GM21737 (cell line): Measurements from ENCODE around the gene AK2.
"Not testable (repeated sequence)": the region's sequence is repeated elsewhere in the genome, so short reads cannot be mapped to it uniquely, and the experiment has no call there.

Experiments used
- ATAC-seq: cut with Tn5 transposase; IDR thresholded peaks from one replicate; pipeline ENCODE4 v1.9.1; 2021; ENCODE audit warnings: mild to moderate bottlenecking, moderate library complexity; ENCODE audit not compliant: unreplicated experiment

Gene AK2

GRCh38 chr1:33001282-33001681 lies 35.4 kb downstream of the AK2 start:
- no peak for ATAC-seq

DNA sequence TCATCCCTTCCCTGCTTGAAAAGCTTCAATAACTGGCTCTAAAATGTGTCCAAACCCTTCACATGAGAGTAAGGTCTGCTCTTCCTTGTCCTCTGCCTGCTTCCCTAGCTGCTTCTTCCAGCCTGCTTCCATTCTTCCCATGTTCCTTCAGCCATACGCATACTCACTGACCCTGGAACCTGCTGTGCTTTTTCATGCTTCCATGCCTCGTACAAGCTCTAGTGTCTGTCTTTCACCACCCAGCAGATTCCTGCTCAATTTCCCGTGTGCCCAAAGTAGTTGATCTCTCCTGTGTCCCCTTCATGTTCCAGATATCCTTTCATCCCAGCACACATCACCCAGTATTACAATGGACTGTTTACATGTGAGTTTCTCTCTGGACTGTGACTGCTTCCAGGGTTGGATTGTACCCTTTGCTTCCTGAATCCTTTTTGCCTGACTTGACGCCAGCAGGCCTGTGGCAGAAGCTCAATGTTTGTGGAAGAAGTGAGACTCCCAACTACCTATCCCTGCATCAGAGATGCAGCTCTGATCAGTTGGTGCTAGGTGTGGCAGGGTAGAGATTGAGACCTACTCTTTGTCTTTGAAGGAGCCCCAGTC lies 36.2 kb downstream of the AK2 start:
- ATAC-seq: no peak

- no peak for ATAC-seq
Observed at GRCh38 chr1:32998997-32999396, 37.7 kb downstream of the AK2 start.

DNA sequence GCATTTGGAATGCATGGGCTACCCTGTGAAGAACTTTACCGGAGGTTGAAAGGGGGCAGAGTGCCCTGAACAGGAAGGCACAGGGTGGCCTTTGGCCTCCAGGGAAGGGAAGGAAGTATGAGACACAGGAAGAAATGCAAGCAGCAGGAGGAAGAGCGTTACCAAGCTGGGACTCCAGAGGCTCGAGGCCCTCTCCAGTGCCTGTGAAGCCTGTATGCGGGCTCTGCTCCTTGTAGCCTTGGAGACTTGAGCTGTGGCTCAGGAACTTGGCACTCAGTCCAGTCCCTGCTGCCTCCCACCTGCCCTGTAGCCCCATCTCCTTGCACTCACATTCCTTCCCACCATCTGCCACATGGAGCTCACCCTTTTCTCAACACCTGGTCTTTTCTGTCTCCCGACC lies 38.6 kb downstream of the AK2 start:
- ATAC-seq: no peak

DNA sequence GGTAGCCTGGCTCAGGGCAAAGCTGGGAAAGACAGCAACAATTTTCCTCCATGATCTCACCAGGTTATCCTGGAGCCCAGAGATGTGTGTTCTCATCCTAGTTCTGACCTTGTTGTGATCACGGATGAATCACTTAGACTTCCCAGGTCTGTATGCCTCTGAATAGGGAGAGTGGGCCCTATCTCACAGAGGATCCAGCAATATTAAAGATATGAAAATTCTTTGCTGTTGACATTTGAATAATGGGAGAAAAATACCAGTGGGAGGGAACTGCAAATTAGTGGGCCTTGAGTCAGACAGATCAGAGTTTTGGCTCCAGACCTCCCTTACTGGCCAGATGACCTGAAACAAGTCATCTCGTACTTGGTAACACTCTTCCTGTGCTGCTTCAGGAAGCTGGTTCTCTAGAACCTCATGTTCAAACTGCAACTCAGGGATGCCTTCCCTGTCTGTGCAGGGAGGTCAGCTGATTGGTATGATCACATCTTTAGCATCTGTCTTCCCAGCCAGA lies 39.2 kb downstream of the AK2 start:
- ATAC-seq: no peak

GRCh38 chr1:32993324-32993636 lies 43.4 kb downstream of the AK2 start:
- not testable (repeated sequence) for ATAC-seq

DNA sequence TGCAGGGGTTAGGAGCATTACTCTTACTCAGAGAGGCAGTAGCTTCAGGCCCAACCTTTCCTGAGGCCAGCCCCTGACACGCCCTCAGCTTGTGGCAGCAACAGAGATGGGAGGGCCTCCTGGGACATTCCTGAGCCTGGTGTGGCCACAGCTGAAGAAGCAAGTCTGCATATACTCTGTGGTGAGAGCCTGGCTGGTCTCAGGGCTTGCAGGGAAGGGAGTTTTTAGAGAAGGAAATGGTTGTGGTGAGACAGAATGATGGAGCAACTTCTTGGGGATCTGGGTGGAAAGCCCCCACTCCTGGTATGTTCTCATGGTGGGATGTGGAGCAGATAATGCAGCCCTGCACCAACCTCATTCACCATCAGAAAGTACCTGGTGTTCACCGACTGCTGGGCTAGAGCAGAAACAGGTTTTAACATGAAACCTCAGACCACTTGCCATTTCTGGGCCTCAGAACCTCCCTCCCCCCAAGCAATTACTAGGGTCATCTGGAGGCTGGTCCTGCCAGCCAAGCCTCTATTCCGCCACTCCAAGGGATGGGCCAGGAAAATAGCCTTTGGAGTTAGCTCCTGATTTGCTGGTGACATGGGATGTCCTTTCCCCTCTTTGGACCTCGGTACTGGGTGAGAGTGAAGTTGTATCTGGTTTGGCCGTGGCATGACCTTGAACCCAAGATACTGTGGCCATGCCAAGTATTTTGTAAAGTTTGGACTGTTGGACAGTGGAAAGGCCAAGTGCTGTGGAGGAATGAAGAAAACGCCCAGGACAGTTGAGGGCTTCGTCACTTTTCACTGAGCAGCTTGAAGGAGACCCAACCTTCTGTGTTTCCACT lies 44.0 kb downstream of the AK2 start:
- peak; percentile 84 for ATAC-seq

DNA sequence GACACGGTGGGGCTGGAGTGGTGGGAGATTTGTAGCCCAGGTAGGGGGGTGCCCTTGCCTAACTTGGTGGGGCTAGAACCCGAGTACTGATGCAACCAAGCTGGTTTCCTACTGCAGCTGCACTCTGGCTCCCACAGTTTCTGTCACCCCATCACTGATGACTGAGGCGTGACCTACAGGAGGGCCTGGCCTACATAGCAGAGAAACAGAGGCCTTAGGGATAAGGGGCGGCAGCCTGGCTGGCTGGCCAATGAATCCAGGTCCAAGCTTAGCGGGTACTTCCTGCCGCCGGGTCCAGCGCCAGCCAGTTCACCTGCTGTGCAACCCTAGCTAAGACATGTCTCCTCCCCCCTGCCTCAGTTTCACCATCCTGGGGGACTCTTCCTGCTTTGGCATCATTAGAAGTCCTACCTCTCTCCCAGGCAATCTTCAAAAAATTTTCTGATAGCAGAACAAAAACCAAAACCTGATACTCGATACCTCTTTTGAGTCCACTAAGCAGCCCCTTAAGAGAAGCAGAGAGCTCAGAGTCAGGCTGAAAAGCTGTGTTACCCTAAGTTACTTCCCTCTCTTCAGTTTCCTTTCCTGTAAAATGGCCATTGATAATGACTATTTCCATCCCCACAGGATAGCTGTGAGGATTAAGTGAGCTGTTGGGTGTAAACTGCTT lies 44.7 kb downstream of the AK2 start:
- peak; percentile 25 for ATAC-seq

DNA sequence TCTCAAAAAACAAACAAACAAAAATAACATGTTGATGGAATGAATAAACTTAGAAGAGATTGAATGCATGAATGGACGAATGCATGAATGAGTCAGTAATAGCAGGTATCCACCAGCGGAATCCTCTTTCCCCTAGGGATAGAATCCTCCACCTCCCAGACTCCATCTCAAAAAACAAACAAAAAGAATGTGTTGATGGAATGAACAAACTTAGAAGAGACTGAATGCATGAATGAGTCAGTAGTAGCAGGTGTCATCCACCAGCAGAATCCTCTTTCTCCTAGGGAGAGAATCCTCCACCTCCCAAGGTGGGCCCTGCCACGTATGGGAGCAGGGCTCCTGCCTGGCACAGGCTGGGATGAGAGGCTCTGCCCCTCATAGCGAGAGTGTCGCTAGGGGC lies 45.3 kb downstream of the AK2 start:
- ATAC-seq: no peak

GRCh38 chr1:32990887-32991286 lies 45.8 kb downstream of the AK2 start:
- no peak for ATAC-seq

- ATAC-seq: no peak
Observed at GRCh38 chr1:32989160-32990050, 47.3 kb downstream of the AK2 start.

DNA sequence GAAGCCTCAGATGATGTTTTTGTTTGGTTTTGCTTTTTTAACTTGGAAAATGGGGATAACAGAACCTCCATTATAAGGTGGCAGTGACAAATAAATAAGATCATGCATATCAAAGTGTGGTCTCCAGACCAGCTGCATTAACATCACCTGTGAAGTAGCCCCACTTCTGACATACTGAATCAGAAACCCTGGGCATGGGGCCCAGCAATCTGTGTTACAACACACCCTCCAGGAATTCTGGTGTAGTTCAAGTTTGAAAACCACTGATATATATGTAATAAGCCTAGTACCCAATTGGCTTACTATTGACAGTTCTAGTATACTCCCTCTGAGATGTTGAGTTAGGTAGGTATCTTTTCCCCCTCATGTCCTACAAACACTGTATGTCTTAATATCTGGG lies 48.0 kb downstream of the AK2 start:
- no peak for ATAC-seq

GRCh38 chr1:32985226-32985625 lies 51.5 kb downstream of the AK2 start:
- no peak for ATAC-seq

DNA sequence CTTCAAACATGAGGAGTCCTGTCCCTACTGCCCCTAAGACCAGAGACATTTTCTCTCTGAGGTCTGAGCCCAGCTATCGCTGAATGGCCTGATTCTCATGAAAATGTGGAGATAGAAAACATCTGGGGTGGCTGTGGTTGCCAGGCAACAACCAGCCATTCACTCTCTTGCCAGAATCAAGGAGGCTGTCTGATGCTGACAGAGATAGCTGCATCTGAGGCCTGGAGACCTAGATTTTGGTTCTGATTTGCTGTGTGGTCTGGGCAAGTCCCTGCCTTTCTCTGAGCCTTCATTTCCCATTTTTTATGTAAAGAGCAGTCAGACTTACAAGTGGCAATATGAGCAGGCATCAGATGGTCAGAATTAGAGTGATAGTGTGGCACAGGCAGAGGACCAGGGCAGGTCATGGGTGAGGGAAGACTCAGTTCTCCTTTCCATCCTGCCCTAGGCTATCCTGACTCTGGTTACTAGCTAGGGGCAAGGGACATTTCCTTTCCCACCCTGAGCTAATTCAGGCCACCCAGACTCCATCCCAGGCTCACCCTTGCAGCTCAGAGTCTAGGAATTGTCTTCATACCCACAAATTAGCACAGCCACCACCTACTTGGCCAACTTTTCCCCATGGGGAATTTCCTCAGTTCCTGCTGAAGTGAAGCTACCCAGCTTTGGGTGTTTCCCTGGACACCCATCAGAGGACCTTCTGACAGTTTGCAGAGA lies 52.1 kb downstream of the AK2 start:
- no peak for ATAC-seq

- no peak for ATAC-seq
Observed at GRCh38 chr1:32984090-32984454, 52.6 kb downstream of the AK2 start.

GRCh38 chr1:32983020-32983419 lies 53.7 kb downstream of the AK2 start:
- ATAC-seq: no peak

DNA sequence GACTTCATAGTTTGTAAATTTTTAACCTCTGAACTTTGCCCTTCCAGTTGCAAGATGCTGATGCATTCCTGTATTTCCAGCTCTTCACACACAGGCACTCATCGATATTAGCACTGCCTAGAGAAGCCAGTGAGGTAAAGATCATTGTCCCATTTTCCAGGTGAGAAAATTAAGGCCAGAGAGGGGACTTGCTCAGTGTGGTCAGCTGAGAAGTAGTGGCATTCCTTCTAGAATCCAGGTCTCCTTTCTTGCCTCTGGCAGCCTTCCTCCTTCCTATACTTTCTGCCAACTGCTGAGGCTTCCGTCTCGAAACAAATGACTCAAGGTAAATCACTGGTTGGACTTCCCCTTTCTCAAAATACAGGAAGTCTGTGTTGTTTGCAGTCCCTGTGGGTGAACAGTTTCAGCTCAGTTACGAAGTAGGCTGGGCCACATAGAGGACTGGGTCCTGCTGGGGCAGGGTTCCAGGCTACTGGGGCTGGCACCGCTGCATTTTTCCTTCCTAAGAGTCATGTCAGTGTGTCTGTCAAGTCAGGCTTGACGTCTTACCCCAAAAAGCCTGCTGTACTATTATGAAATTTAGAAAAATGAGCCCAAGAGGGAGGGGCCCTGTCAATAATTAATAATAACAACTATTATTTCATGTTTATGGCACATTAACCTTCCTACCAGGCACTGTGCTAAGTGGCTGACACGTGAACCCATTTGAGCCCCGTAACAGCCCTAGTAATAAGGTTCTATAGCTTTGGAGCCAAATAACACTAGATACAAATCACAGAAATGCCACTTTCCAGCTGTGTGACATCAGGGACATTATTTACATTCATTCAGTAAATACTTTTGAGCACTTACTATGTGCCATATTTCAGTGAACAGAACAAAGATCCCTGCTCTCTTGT lies 55.4 kb downstream of the AK2 start:
- peak; percentile 80 for ATAC-seq

- ATAC-seq: no peak
Observed at GRCh38 chr1:32980080-32980479, 56.6 kb downstream of the AK2 start.

- no peak for ATAC-seq
Observed at GRCh38 chr1:32978854-32979253, 57.8 kb downstream of the AK2 start.
